ENCODE data around the gene TLL2.

Gene TLL2

GRCh38 chr10:96441987-96442643, 71.6 kb downstream of the TLL2 start:
- ChIA-PET POLR2A (no interaction called here), CTCF (no interaction called here)
- TF ChIP-seq TARDBP (IDR thresholded peaks at IDR 0.05) (no peak), BHLHE40 (IDR thresholded peaks at IDR 0.05; ENCODE audit: borderline replicate concordance) (no peak), SP1 (IDR thresholded peaks at IDR 0.05) (no peak), FOXK2 (IDR thresholded peaks at IDR 0.05) (no peak), FOXA1 (IDR thresholded peaks at IDR 0.05) (no peak), LEF1 (IDR thresholded peaks at IDR 0.05; ENCODE audit: borderline replicate concordance) (no peak), SUZ12 (IDR thresholded peaks at IDR 0.05) (no peak), HDGF (IDR thresholded peaks at IDR 0.05; ENCODE audit: borderline replicate concordance) (no peak)
- TF ChIP-seq, protein P1, sequence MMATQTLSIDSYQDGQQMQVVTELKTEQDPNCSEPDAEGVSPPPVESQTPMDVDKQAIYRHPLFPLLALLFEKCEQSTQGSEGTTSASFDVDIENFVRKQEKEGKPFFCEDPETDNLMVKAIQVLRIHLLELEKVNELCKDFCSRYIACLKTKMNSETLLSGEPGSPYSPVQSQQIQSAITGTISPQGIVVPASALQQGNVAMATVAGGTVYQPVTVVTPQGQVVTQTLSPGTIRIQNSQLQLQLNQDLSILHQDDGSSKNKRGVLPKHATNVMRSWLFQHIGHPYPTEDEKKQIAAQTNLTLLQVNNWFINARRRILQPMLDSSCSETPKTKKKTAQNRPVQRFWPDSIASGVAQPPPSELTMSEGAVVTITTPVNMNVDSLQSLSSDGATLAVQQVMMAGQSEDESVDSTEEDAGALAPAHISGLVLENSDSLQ (IDR thresholded peaks at IDR 0.05): no peak

DNA sequence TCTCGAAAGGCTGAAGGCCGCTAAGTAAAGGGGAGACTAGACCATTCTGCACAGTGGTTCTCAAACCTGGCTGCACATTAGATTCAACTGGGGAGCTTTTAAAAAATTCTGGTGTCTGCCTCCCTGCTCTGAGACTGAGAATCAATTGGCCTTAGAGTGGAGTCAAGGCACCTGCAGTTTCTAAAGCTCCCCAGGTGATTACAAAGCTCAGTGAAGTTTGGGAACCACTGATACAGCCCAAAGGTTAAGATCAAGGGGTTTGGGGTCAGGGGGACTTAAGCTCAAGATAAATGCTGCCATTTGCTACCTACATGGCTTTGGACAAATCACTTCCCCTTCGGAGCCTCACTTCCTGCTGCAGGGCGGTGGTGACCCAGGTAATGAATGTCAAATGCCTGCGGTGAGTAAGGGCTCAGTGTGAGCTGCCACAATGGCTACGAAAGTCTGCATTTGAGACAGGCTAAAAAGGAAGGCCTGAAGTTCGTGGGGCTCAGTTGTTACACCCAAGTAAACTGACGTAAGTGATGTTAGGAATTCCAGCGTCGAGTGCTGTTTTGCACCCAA, 72.3 kb downstream of the TLL2 start:
- TF ChIP-seq SUZ12 (IDR thresholded peaks at IDR 0.05): no peak
- TF ChIP-seq SP1 (IDR thresholded peaks at IDR 0.05): no peak
- no peak for TF ChIP-seq ZNF384 (IDR thresholded peaks at IDR 0.05)
- no peak for TF ChIP-seq FOXK2 (IDR thresholded peaks at IDR 0.05)
- TF ChIP-seq TARDBP (IDR thresholded peaks at IDR 0.05): no peak
- no peak for TF ChIP-seq LEF1 (IDR thresholded peaks at IDR 0.05; ENCODE audit: borderline replicate concordance)
- TF ChIP-seq, protein P1 (IDR thresholded peaks at IDR 0.05): no peak
- no peak for TF ChIP-seq ELF4 (IDR thresholded peaks at IDR 0.05)
- TF ChIP-seq HDGF (IDR thresholded peaks at IDR 0.05; ENCODE audit: borderline replicate concordance): no peak
- ChIA-PET POLR2A (no interaction called here), CTCF (no interaction called here)
- DNase-seq (ENCODE audit: extremely low spot score): no peak

More at GRCh38 chr10:96441987-96442643, 71.6 kb downstream of the TLL2 start:
- no peak for DNase-seq (ENCODE audit: extremely low spot score)

GRCh38 chr10:96440361-96441292, 73.1 kb downstream of the TLL2 start:
- POLR2A ChIA-PET: no interaction called here
- CTCF ChIA-PET: no interaction called here
- no peak for TF ChIP-seq TARDBP (IDR thresholded peaks at IDR 0.05)
- TF ChIP-seq HDGF (IDR thresholded peaks at IDR 0.05; ENCODE audit: borderline replicate concordance): no peak
- no peak for TF ChIP-seq BHLHE40 (IDR thresholded peaks at IDR 0.05; ENCODE audit: borderline replicate concordance)
- no peak for TF ChIP-seq ZNF384 (IDR thresholded peaks at IDR 0.05)
- TF ChIP-seq, protein P1 (IDR thresholded peaks at IDR 0.05): no peak
- TF ChIP-seq FOXM1 (IDR thresholded peaks at IDR 0.05; ENCODE audit: borderline replicate concordance): no peak
- TF ChIP-seq SUZ12 (IDR thresholded peaks at IDR 0.05): no peak
- no peak for TF ChIP-seq ELF4 (IDR thresholded peaks at IDR 0.05)
- TF ChIP-seq FOXK2 (IDR thresholded peaks at IDR 0.05): no peak
- no peak for TF ChIP-seq SP1 (IDR thresholded peaks at IDR 0.05)
- TF ChIP-seq CTBP1 (IDR thresholded peaks at IDR 0.05; ENCODE audit: borderline replicate concordance): no peak
- no peak for TF ChIP-seq NFRKB (IDR thresholded peaks at IDR 0.05)
- no peak for TF ChIP-seq ARNT (IDR thresholded peaks at IDR 0.05)
- TF ChIP-seq FOXA1 (IDR thresholded peaks at IDR 0.05): no peak
- TF ChIP-seq LEF1 (IDR thresholded peaks at IDR 0.05; ENCODE audit: borderline replicate concordance): no peak
- TF ChIP-seq L3MBTL2 (conservative IDR thresholded peaks at IDR 0.05): no peak
- no peak for DNase-seq (ENCODE audit: extremely low spot score)

DNA sequence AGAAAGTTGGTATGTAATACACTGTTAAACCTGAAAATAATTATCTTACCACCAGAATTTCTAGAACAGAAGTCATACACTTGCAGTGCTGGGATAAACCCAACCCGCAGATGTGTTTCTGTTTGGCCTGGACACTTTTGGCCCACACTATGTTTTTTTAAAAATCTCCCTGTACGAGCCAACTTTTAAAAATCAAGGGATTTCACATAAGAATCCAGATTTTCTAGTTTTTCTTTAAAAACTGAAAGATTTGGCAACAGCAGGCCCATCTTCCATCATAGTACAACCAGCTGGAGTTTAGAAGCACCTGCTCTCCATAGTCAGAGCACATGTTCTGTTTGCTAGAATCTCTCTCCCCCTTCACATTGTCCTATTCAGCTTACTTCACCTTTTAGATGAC, 74.0 kb downstream of the TLL2 start:
- TF ChIP-seq BHLHE40 (IDR thresholded peaks at IDR 0.05; ENCODE audit: borderline replicate concordance) (no peak), CTBP1 (IDR thresholded peaks at IDR 0.05; ENCODE audit: borderline replicate concordance) (no peak), FOXM1 (IDR thresholded peaks at IDR 0.05; ENCODE audit: borderline replicate concordance) (no peak), HDGF (IDR thresholded peaks at IDR 0.05; ENCODE audit: borderline replicate concordance) (no peak), SUZ12 (IDR thresholded peaks at IDR 0.05) (no peak), TARDBP (IDR thresholded peaks at IDR 0.05) (no peak), ELF4 (IDR thresholded peaks at IDR 0.05) (no peak), NFRKB (IDR thresholded peaks at IDR 0.05) (no peak)
- TF ChIP-seq, protein P1 (IDR thresholded peaks at IDR 0.05): no peak
- no peak for DNase-seq (ENCODE audit: extremely low spot score)
- ChIA-PET POLR2A (no interaction called here), CTCF (no interaction called here)

GRCh38 chr10:96436035-96436434, 77.7 kb downstream of the TLL2 start:
- DNase-seq (ENCODE audit: extremely low spot score): no peak
- POLR2A ChIA-PET: no interaction called here
- TF ChIP-seq ZNF384 (IDR thresholded peaks at IDR 0.05): no peak
- TF ChIP-seq FOXK2 (IDR thresholded peaks at IDR 0.05): no peak
- TF ChIP-seq HDGF (IDR thresholded peaks at IDR 0.05; ENCODE audit: borderline replicate concordance): no peak
- TF ChIP-seq LEF1 (IDR thresholded peaks at IDR 0.05; ENCODE audit: borderline replicate concordance): no peak
- no peak for TF ChIP-seq L3MBTL2 (conservative IDR thresholded peaks at IDR 0.05)
- TF ChIP-seq SP1 (IDR thresholded peaks at IDR 0.05): no peak
- no peak for TF ChIP-seq CTBP1 (IDR thresholded peaks at IDR 0.05; ENCODE audit: borderline replicate concordance)
- TF ChIP-seq ARNT (IDR thresholded peaks at IDR 0.05): no peak
- TF ChIP-seq TARDBP (IDR thresholded peaks at IDR 0.05): no peak
- TF ChIP-seq ELF4 (IDR thresholded peaks at IDR 0.05): no peak
- TF ChIP-seq BHLHE40 (IDR thresholded peaks at IDR 0.05; ENCODE audit: borderline replicate concordance): no peak
- no peak for TF ChIP-seq NFRKB (IDR thresholded peaks at IDR 0.05)
- TF ChIP-seq, protein P1 (IDR thresholded peaks at IDR 0.05): no peak
- TF ChIP-seq FOXM1 (IDR thresholded peaks at IDR 0.05; ENCODE audit: borderline replicate concordance): no peak
- TF ChIP-seq SUZ12 (IDR thresholded peaks at IDR 0.05): no peak
- no peak for TF ChIP-seq FOXA1 (IDR thresholded peaks at IDR 0.05)
- CTCF ChIA-PET: no interaction called here

Measured in HEK293T (cell line).